ENCODE measurements around the gene FAM135A.

DNA sequence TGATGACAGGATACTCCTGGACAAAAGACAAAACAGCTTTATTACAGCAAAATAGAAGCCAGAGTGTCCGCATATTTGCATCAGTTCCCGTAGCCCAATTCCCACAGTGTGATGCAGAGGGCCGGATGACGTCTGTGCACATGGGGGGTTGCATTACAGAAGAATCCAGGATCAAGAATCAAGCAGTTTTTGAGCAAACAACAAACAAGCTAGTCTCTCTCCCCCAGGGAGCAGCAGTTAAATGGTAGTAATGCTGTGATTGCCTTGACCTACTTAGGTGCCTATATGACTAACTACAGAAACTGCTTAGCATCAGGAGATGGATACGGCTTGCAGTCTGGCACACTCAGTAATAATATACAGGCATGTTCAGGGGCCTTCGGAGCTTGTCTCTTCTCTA lies 150.2 kb downstream of the FAM135A start:
- TF ChIP-seq, protein P1, sequence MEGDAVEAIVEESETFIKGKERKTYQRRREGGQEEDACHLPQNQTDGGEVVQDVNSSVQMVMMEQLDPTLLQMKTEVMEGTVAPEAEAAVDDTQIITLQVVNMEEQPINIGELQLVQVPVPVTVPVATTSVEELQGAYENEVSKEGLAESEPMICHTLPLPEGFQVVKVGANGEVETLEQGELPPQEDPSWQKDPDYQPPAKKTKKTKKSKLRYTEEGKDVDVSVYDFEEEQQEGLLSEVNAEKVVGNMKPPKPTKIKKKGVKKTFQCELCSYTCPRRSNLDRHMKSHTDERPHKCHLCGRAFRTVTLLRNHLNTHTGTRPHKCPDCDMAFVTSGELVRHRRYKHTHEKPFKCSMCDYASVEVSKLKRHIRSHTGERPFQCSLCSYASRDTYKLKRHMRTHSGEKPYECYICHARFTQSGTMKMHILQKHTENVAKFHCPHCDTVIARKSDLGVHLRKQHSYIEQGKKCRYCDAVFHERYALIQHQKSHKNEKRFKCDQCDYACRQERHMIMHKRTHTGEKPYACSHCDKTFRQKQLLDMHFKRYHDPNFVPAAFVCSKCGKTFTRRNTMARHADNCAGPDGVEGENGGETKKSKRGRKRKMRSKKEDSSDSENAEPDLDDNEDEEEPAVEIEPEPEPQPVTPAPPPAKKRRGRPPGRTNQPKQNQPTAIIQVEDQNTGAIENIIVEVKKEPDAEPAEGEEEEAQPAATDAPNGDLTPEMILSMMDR (IDR thresholded peaks at IDR 0.05; ENCODE audit: low read length), result no peak
- no peak for TF ChIP-seq EZH2 (IDR thresholded peaks at IDR 0.05; ENCODE audit: borderline replicate concordance, low read length)

All from OCI-LY1 (cell line).